Activated CD4-positive, CD25-positive, alpha-beta regulatory T cell treated with anti-CD3 and anti-CD28 coated beads, Interleukin-2, amount 50 U/mL, for 16 hours (primary cell): Measurements from ENCODE around the gene NOS1AP.

Experiments
- DNase-seq: peaks from one replicate; pipeline ENCODE4 v3.0.0-alpha.2; 2020; ENCODE audit warnings: low read depth, low spot score

NOS1AP gene

GRCh38 chr1:162137179-162137960, 67.9 kb downstream of the NOS1AP start:
- no peak for DNase-seq

GRCh38 chr1:162138112-162138511, 68.6 kb downstream of the NOS1AP start:
- no peak for DNase-seq

- no peak for DNase-seq
Observed at GRCh38 chr1:162138599-162139181, 69.2 kb downstream of the NOS1AP start.

GRCh38 chr1:162139211-162139610, 69.7 kb downstream of the NOS1AP start:
- no peak for DNase-seq

GRCh38 chr1:162141281-162142054, 72.0 kb downstream of the NOS1AP start:
- DNase-seq, result no peak

- DNase-seq, result no peak
Observed at GRCh38 chr1:162142968-162143367, 73.5 kb downstream of the NOS1AP start.

GRCh38 chr1:162144268-162144667, 74.8 kb downstream of the NOS1AP start:
- no peak for DNase-seq

GRCh38 chr1:162144853-162145252, 75.4 kb downstream of the NOS1AP start:
- no peak for DNase-seq

GRCh38 chr1:162145280-162145965, 75.9 kb downstream of the NOS1AP start:
- no peak for DNase-seq

GRCh38 chr1:162145966-162146696, 76.6 kb downstream of the NOS1AP start:
- no peak for DNase-seq

- DNase-seq, result no peak
Observed at GRCh38 chr1:162147760-162148159, 78.3 kb downstream of the NOS1AP start.

- no peak for DNase-seq
Observed at GRCh38 chr1:162150112-162150511, 80.6 kb downstream of the NOS1AP start.

GRCh38 chr1:162151900-162152829, 82.7 kb downstream of the NOS1AP start:
- no peak for DNase-seq

GRCh38 chr1:162153374-162153773, 83.9 kb downstream of the NOS1AP start:
- no peak for DNase-seq

- DNase-seq, result no peak
Observed at GRCh38 chr1:162157469-162157868, 88.0 kb downstream of the NOS1AP start.

GRCh38 chr1:162158624-162159271, 89.3 kb downstream of the NOS1AP start:
- DNase-seq, result no peak

- no peak for DNase-seq
Observed at GRCh38 chr1:162159515-162159914, 90.0 kb downstream of the NOS1AP start.

GRCh38 chr1:162161916-162162550, 92.5 kb downstream of the NOS1AP start:
- DNase-seq, result no peak

- DNase-seq, result no peak
Observed at GRCh38 chr1:162165528-162165927, 96.0 kb downstream of the NOS1AP start.
